ENCODE measurements around the gene CHTOP.
A peak's percentile ranks its signal among the peaks of the same experiment; 100 is the strongest.

CHTOP gene

GRCh38 chr1:153655333-153655732 is 21.5 kb downstream of the CHTOP start:
- TF ChIP-seq CTCF (IDR thresholded peaks at IDR 0.05; ENCODE audit: extremely low read depth, missing control alignments): no peak
- no peak for DNase-seq (ENCODE audit: low spot score)

- peak; percentile 89 for DNase-seq (ENCODE audit: low spot score)
- no peak for TF ChIP-seq CTCF (IDR thresholded peaks at IDR 0.05; ENCODE audit: extremely low read depth, missing control alignments)
Measured at GRCh38 chr1:153658400-153659174, 24.7 kb downstream of the CHTOP start, which contains the start of gene SNAPIN. TSS of gene SNAPIN (plus strand) at chr1:153658703. CDS start at chr1:153658744, 41 bp downstream.

GRCh38 chr1:153659175-153659534 is 25.3 kb downstream of the CHTOP start:
- no peak for TF ChIP-seq CTCF (IDR thresholded peaks at IDR 0.05; ENCODE audit: extremely low read depth, missing control alignments)

GRCh38 chr1:153659656-153660055 is 25.8 kb downstream of the CHTOP start:
- no peak for TF ChIP-seq CTCF (IDR thresholded peaks at IDR 0.05; ENCODE audit: extremely low read depth, missing control alignments)
- no peak for DNase-seq (ENCODE audit: low spot score)

More at GRCh38 chr1:153659175-153659534, 25.3 kb downstream of the CHTOP start:
- DNase-seq (ENCODE audit: low spot score): no peak

GRCh38 chr1:153661111-153661708 is 27.3 kb downstream of the CHTOP start:
- no peak for TF ChIP-seq CTCF (IDR thresholded peaks at IDR 0.05; ENCODE audit: extremely low read depth, missing control alignments)
- no peak for DNase-seq (ENCODE audit: low spot score)

GRCh38 chr1:153662269-153662668 is 28.4 kb downstream of the CHTOP start:
- TF ChIP-seq CTCF (IDR thresholded peaks at IDR 0.05; ENCODE audit: extremely low read depth, missing control alignments): no peak
- DNase-seq (ENCODE audit: low spot score): no peak

GRCh38 chr1:153663211-153663610 is 29.3 kb downstream of the CHTOP start:
- no peak for TF ChIP-seq CTCF (IDR thresholded peaks at IDR 0.05; ENCODE audit: extremely low read depth, missing control alignments)
- no peak for DNase-seq (ENCODE audit: low spot score)
